Endothelial cell (in vitro differentiated cells): ENCODE data around the gene MALT1. TPM values are rescaled to one million over a fixed set of nuclear protein-coding genes. Genes with fewer than 3 reads are reported as not detected.

Experiments
- DNase-seq: peaks from one replicate; pipeline ENCODE4 v3.0.0; 2021; ENCODE audit warnings: low spot score
- H3K27ac Mint-ChIP-seq: one replicate; pipeline ENCODE4 v1.8.0; 2021; ENCODE audit warnings: mixed read lengths, inconsistent platforms; ENCODE audit not compliant: unreplicated experiment
- H3K27me3 Mint-ChIP-seq: one replicate; pipeline ENCODE4 v1.8.0; 2021; ENCODE audit warnings: mild to moderate bottlenecking, moderate library complexity, mixed read lengths, inconsistent platforms; ENCODE audit not compliant: unreplicated experiment
- H3K36me3 Mint-ChIP-seq: one replicate; pipeline ENCODE4 v1.8.0; 2021; ENCODE audit warnings: mild to moderate bottlenecking, low read depth, mixed read lengths, inconsistent platforms; ENCODE audit not compliant: unreplicated experiment
- H3K4me1 Mint-ChIP-seq: one replicate; pipeline ENCODE4 v1.8.0; 2021; ENCODE audit warnings: mild to moderate bottlenecking, mixed read lengths, inconsistent platforms; ENCODE audit not compliant: unreplicated experiment
- H3K4me3 Mint-ChIP-seq: one replicate; pipeline ENCODE4 v1.8.0; 2021; ENCODE audit warnings: mild to moderate bottlenecking, mixed read lengths, inconsistent platforms; ENCODE audit not compliant: unreplicated experiment
- H3K9me3 Mint-ChIP-seq: one replicate; pipeline ENCODE4 v1.8.0; 2021; ENCODE audit warnings: mixed read lengths, inconsistent platforms; ENCODE audit not compliant: unreplicated experiment
- CTCF ChIP-seq: fragments of 200-600 bp; sonication (generic); IDR thresholded peaks from one replicate; pipeline ENCODE4 v1.5.0; 2021; ENCODE audit warnings: antibody characterized with exemption; ENCODE audit not compliant: unreplicated experiment
- total RNA-seq: library from RNA; stranded (reverse); fragmentation: NEBNext Ultra II Directional; extraction: Animal tissue kit (Norgen Biotek cat#: 25700); gene quantifications from one replicate; pipeline ENCODE4 v1.2.1, GENCODE V29; 2021; ENCODE audit not compliant: unreplicated experiment

The MALT1 gene
- total RNA-seq, 1 donor from 2014 or later, result 17.3 TPM

DNA sequence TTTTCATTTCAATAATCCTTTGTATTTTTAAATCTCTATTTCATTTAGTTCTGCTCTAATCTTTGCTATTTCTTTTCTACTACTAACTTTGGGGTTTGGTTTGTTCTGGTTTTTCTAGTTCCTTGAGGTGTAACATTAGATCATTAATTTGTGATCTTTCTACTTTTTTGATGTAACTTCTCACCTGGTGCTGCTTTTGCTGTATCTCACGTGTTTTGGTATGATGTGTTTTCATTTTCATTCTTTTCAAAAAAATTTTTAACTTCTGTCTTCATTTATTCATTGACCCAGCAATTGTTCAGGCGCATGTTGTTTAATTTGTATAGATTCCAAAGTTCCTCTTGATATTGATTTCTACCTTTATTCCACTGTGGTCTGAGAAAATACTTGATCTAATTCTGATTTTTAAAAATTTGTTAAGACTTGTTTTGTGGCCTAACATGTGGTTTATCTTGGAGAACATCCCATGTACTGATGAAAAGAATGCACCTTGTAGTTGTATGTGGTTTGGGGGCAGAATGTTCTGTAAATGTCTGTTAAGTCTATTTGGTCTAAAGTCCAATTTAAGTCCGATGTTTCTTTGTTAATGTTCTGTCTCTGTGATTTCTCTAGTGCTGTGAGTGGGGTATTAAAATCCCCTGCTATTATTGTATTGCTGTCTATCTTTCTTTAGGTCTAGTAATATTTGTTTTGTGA is 17.3 kb upstream of the MALT1 start:
- Mint-ChIP-seq H3K9me3 (no peaks in the 10 kb centered on the region), H3K27ac (no peak overlapping the region), H3K4me1 (peaks cover 3% of the 10 kb centered on the region), H3K4me3 (no peak overlapping the region), H3K27me3 (peaks cover 2% of the 10 kb centered on the region), H3K36me3 (no peaks in the 10 kb centered on the region)
- TF ChIP-seq CTCF, result no peak
- no peak for DNase-seq

DNA sequence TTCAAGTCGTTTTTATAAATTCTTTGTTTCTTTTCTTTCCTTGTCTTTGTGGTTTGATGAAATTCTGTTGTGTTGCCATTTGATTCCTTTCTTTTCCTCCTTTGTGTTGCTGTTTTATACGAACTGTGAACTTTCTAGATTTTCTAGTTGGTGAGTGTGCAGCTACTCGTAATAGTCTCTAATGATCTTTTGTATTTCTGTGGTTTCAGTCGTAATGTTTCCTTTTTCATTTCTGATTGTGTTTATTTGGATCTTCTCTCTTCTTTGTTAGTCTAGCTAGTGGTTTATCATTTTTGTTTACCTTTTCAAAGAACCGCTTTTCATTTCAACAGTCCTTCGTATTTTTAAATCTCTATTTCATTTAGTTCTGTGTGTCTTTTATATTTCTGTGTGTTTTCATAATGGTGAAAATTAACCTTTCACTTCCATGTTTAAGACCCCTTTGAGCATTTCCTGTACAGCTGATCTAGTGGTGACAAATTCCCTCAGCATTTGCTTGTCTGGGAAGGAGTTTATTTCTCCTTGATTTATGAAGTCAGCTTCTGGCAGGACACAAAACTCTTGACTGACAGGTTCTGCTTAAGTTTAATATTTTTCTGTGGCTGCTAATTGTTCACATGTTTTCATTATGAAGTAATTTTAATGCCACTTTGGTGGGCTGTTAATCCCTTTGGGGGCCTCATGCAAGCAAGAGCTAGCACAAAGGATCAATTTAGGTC is 16.2 kb upstream of the MALT1 start:
- TF ChIP-seq CTCF, result no peak
- Mint-ChIP-seq H3K9me3 (no peaks in the 10 kb centered on the region), H3K36me3 (no peaks in the 10 kb centered on the region), H3K4me3 (no peak overlapping the region), H3K27me3 (peaks cover 2% of the 10 kb centered on the region), H3K4me1 (peaks cover 3% of the 10 kb centered on the region), H3K27ac (no peak overlapping the region)
- DNase-seq, result no peak

GRCh38 chr18:58657081-58657480 is 14.2 kb upstream of the MALT1 start:
- H3K27ac Mint-ChIP-seq, result no peak overlapping the region
- DNase-seq, result no peak

GRCh38 chr18:58657494-58657893 is 13.8 kb upstream of the MALT1 start:
- H3K27me3 Mint-ChIP-seq, result peaks cover 2% of the 10 kb centered on the region
- H3K27ac Mint-ChIP-seq, result no peak overlapping the region
- no peaks in the 10 kb centered on the region for H3K9me3 Mint-ChIP-seq
- H3K4me3 Mint-ChIP-seq, result no peak overlapping the region
- peaks cover 3% of the 10 kb centered on the region for H3K4me1 Mint-ChIP-seq
- no peak for TF ChIP-seq CTCF
- no peak for DNase-seq
- H3K36me3 Mint-ChIP-seq, result no peaks in the 10 kb centered on the region

More at GRCh38 chr18:58657081-58657480, 14.2 kb upstream of the MALT1 start:
- peaks cover 2% of the 10 kb centered on the region for H3K27me3 Mint-ChIP-seq
- no peak for TF ChIP-seq CTCF
- H3K4me1 Mint-ChIP-seq, result peaks cover 3% of the 10 kb centered on the region
- H3K9me3 Mint-ChIP-seq, result no peaks in the 10 kb centered on the region
- H3K36me3 Mint-ChIP-seq, result no peaks in the 10 kb centered on the region
- H3K4me3 Mint-ChIP-seq, result no peak overlapping the region

GRCh38 chr18:58659691-58660090 is 11.6 kb upstream of the MALT1 start:
- Mint-ChIP-seq H3K27ac (no peak overlapping the region), H3K4me3 (no peak overlapping the region), H3K9me3 (no peaks in the 10 kb centered on the region), H3K4me1 (peaks cover 3% of the 10 kb centered on the region), H3K36me3 (no peaks in the 10 kb centered on the region), H3K27me3 (peaks cover 2% of the 10 kb centered on the region)
- no peak for TF ChIP-seq CTCF
- DNase-seq, result no peak
